ENCODE data around the gene CATSPERD. TPM values are rescaled to one million over a fixed set of nuclear protein-coding genes. Genes with fewer than 3 reads are reported as not detected.

Gene CATSPERD
- total RNA-seq, 1 experiment from 2014 or later, result not detected

DNA sequence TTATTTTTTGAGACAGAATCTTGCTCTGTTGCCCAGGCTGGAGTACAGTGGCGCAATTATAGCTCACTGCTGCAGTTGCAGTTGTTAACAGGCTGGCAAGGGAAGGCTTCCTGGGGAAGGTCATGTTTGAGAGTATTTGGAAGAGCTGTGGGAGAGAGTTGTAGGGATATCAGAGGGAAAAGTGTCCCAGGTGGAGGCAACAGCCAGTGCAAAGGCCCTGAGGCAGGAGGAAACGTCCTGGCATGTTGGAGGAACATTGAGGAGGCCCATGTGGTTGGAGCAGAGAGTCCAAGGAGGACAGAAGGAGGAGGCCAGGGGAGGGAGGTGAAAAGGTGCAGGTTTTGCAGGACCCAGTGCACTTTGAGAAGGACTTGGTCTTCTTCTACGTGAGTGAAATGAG lies 72.8 kb downstream of the CATSPERD start:
- Mint-ChIP-seq H3K4me1 (peaks cover 0 to 8% of the 10 kb centered on the region in 2 experiments; a peak in 3 of 4 replicates), H3K27ac (peak overlapping the region in 1 of 3 experiments; percentile 7; a peak in 2 of 7 replicates), H3K27me3 (ENCODE audit: low read depth) (peaks cover 2% of the 10 kb centered on the region), H3K9me3 (no peaks in the 10 kb centered on the region; a peak in 2 of 5 replicates), H3K4me3 (0 out of 5 replicates have a peak overlapping the region, but pooled peaks of 1 of the 2 experiments have one; percentile 4), H3K36me3 (ENCODE audit: insufficient read depth in 1 of 3, low read depth in 3 of 3) (peaks cover 8 to 20% (median 19%) of the 10 kb centered on the region in 3 experiments)
- no peak overlapping the region for H4K5ac ChIP-seq (ENCODE audit: insufficient read length, low read depth, low read length)
- H2BK12ac ChIP-seq (ENCODE audit: insufficient read length, low read depth, low read length), result no peak overlapping the region
- H3K14ac ChIP-seq (ENCODE audit: insufficient read depth, low read length), result no peak overlapping the region
- no peak for DNase-seq
- no peak overlapping the region for H3K56ac ChIP-seq (ENCODE audit: insufficient read length, low read depth, low read length)
- no peak overlapping the region for H3K27ac ChIP-seq (ENCODE audit: insufficient read length, low read depth, low read length)
- no peaks in the 10 kb centered on the region for H3K9me3 ChIP-seq (ENCODE audit: control insufficient read depth, low read depth, low read length)
- H3K27me3 ChIP-seq (ENCODE audit: insufficient read depth, low read length), result no peaks in the 10 kb centered on the region
- H3K79me1 ChIP-seq (ENCODE audit: insufficient read depth, low read depth, low read length, poor library complexity, severe bottlenecking), result no peaks in the 10 kb centered on the region
- H3K9ac ChIP-seq (ENCODE audit: extremely low read depth, insufficient read length, low read length), result no peak overlapping the region
- no peak overlapping the region for H4K91ac ChIP-seq (ENCODE audit: insufficient read length, low read depth, low read length)
- H3T11ph ChIP-seq (ENCODE audit: low read length), result no peak overlapping the region
- no peak overlapping the region for H3K18ac ChIP-seq (ENCODE audit: insufficient read length, low read depth, low read length)
- no peak overlapping the region for H2AK5ac ChIP-seq (ENCODE audit: insufficient read length, low read length)
- no peaks in the 10 kb centered on the region for H3K4me1 ChIP-seq (ENCODE audit: insufficient read depth, low read length)
- H3K4me2 ChIP-seq (ENCODE audit: insufficient read depth, insufficient read length, low read length), result no peak overlapping the region
- no peak overlapping the region for H2AFZ ChIP-seq (ENCODE audit: low read length)
- H2BK5ac ChIP-seq (ENCODE audit: insufficient read length, low read length), result no peak overlapping the region
- no peak overlapping the region for H3K23ac ChIP-seq (ENCODE audit: insufficient read length, low read depth, low read length)
- no peaks in the 10 kb centered on the region for H3K23me2 ChIP-seq (ENCODE audit: insufficient read length, low read depth, low read length, poor library complexity, severe bottlenecking)
- TF ChIP-seq, protein P1, sequence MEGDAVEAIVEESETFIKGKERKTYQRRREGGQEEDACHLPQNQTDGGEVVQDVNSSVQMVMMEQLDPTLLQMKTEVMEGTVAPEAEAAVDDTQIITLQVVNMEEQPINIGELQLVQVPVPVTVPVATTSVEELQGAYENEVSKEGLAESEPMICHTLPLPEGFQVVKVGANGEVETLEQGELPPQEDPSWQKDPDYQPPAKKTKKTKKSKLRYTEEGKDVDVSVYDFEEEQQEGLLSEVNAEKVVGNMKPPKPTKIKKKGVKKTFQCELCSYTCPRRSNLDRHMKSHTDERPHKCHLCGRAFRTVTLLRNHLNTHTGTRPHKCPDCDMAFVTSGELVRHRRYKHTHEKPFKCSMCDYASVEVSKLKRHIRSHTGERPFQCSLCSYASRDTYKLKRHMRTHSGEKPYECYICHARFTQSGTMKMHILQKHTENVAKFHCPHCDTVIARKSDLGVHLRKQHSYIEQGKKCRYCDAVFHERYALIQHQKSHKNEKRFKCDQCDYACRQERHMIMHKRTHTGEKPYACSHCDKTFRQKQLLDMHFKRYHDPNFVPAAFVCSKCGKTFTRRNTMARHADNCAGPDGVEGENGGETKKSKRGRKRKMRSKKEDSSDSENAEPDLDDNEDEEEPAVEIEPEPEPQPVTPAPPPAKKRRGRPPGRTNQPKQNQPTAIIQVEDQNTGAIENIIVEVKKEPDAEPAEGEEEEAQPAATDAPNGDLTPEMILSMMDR (conservative IDR thresholded peaks at IDR 0.05), result no peak
- no peak overlapping the region for H2BK15ac ChIP-seq (ENCODE audit: low read depth, low read length)
- WGBS (ENCODE audit: extremely low coverage, insufficient read length, low lambda C conversion rate), result no CpG with 5 or more reads among the region's 3 CpGs
- H3K79me2 ChIP-seq (ENCODE audit: insufficient read depth, low read length), result no peaks in the 10 kb centered on the region
- no peak overlapping the region for H4K8ac ChIP-seq (replicated peaks; ENCODE audit: insufficient read length, low read depth, low read length)
- no peaks in the 10 kb centered on the region for H4K20me1 ChIP-seq (ENCODE audit: control insufficient read depth, insufficient read depth, insufficient read length)
- no peak overlapping the region for H2BK20ac ChIP-seq (ENCODE audit: low read depth, low read length, poor library complexity, severe bottlenecking)
- no peak overlapping the region for H2BK120ac ChIP-seq (ENCODE audit: low read depth, low read length, poor library complexity, severe bottlenecking)
- no peak overlapping the region for H3K4ac ChIP-seq (ENCODE audit: low read depth, low read length)

All from H9 (cell line).